Measurements from ENCODE around the gene DNAAF1.

GRCh38 chr16:84141143-84141670 lies 3.9 kb upstream of the DNAAF1 start:
- TF ChIP-seq CTCF (IDR thresholded peaks at IDR 0.05) (no peak), MEF2A (IDR thresholded peaks at IDR 0.05; ENCODE audit: borderline replicate concordance, low read depth) (no peak), SMC3 (IDR thresholded peaks at IDR 0.05; ENCODE audit: low read depth, low read length) (no peak)
